ENCODE results near the gene FIGNL2.
"Not testable (repeated sequence)": the region's sequence is repeated elsewhere in the genome, so short reads cannot be mapped to it uniquely, and the experiment has no call there.

The FIGNL2 gene

DNA sequence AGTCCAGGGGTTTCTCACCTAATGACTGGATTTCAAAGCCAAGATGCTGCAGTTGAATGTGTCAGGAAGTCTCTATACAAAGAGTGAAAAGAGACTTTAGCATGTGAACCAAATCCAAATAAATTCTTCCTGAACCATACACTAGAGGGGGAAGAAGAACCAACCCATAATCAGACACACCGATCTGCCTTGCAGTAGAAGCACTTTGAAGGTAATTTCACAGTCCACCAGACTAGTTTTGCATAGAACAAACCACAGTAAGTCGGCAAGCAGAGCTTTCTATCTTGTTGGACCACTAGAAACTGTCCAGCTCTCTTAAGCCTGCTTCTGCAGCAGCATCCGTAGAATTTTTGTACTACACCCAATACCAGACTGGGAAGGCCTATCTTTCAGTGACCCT lies 39.3 kb downstream of the FIGNL2 start:
- no peak overlapping the region for H3K4me3 ChIP-seq (ENCODE audit: low read depth, low read length)
- H3K27me3 ChIP-seq (ENCODE audit: control insufficient read depth, insufficient read depth, low read length) = peaks cover 14% of the 10 kb centered on the region
- H3K9ac ChIP-seq (ENCODE audit: low read depth, low read length) = no peak overlapping the region

DNA sequence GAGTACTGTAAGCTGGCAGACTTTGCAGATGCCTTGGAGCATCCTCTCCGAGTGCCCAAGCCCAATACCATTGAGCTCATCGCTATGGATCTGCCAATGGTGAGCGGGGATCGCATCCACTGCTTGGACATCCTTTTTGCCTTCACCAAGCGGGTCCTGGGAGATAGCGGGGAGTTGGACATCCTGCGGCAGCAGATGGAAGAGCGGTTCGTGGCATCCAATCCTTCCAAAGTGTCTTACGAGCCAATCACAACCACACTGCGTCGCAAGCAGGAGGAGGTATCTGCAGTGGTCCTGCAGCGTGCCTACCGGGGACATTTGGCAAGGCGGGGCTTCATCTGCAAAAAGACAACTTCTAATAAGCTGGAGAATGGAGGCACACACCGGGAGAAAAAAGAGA lies 41.6 kb downstream of the FIGNL2 start:
- no peak overlapping the region for H3K4me3 ChIP-seq (ENCODE audit: low read depth, low read length)

More for the DNA sequence above, 39.3 kb downstream of the FIGNL2 start:
- H3K9me3 ChIP-seq (ENCODE audit: control insufficient read depth, insufficient read depth, low read length) = no peaks in the 10 kb centered on the region
- peaks cover 10% of the 10 kb centered on the region; the same call in 1 of the 2 replicates for H3K36me3 ChIP-seq (ENCODE audit: control insufficient read depth, insufficient read depth, low read length)
- no peaks in the 10 kb centered on the region for H3K4me1 ChIP-seq (ENCODE audit: control insufficient read depth, insufficient read depth, low read length)
- no peak overlapping the region for H3K27ac ChIP-seq (ENCODE audit: low read depth, low read length)

DNA sequence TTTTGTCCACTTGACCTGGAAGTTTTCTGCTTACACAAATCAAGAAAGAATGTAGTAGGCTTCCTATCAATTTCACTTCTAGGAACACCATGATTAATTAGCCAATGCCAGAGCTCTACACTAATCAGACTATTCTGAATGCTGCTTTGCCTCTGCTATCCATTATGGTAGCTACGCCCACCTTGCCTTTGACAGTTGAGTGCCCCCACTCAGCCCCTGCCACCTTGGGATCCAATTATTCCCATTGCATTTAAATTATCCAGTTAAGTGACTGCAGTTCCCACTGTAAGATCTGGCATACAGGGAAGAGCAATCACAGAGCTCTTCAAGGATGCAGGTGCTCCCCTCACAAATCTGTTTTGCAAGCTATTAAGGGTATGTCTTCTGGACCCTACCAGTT lies 47.5 kb downstream of the FIGNL2 start:
- Histone ChIP-seq H3K27me3 (ENCODE audit: control insufficient read depth, insufficient read depth, low read length) (no peaks in the 10 kb centered on the region), H3K4me3 (ENCODE audit: low read depth, low read length) (no peak overlapping the region), H3K36me3 (ENCODE audit: control insufficient read depth, insufficient read depth, low read length) (peaks cover 17% of the 10 kb centered on the region), H3K9me3 (ENCODE audit: control insufficient read depth, insufficient read depth, low read length) (no peaks in the 10 kb centered on the region), H3K27ac (ENCODE audit: low read depth, low read length) (no peak overlapping the region), H3K4me1 (ENCODE audit: control insufficient read depth, insufficient read depth, low read length) (peaks cover 4% of the 10 kb centered on the region; the same call in 1 of the 2 replicates), H3K9ac (ENCODE audit: low read depth, low read length) (no peak overlapping the region)

More for the DNA sequence above, 41.6 kb downstream of the FIGNL2 start:
- Histone ChIP-seq H3K36me3 (ENCODE audit: control insufficient read depth, insufficient read depth, low read length) (peaks cover 10% of the 10 kb centered on the region; the same call in 1 of the 2 replicates), H3K27ac (ENCODE audit: low read depth, low read length) (no peak overlapping the region), H3K9ac (ENCODE audit: low read depth, low read length) (no peak overlapping the region), H3K27me3 (ENCODE audit: control insufficient read depth, insufficient read depth, low read length) (no peaks in the 10 kb centered on the region), H3K4me1 (ENCODE audit: control insufficient read depth, insufficient read depth, low read length) (peaks cover 4% of the 10 kb centered on the region; the same call in 1 of the 2 replicates), H3K9me3 (ENCODE audit: control insufficient read depth, insufficient read depth, low read length) (no peaks in the 10 kb centered on the region)

DNA sequence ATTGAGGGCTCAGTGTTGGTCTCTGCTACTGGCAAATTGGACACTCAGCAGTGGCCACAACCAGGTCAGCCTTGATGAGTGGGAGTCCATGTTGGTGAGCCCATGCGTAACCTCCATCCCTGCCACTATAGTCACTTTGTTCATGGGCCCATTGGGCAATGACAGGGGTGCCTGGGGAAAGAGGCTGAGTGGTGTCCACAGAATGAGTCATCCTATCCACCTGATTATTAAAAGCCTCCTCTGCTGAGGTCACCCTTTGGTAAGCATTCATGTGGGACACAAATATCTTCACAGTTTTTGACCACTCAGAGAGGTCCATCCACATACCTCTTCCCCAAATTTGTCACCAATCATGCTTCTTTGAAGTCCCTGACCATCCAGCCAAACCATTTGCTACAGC lies 50.0 kb downstream of the FIGNL2 start:
- Histone ChIP-seq H3K27ac (ENCODE audit: low read depth, low read length) (no peak overlapping the region), H3K9me3 (ENCODE audit: control insufficient read depth, insufficient read depth, low read length) (no peaks in the 10 kb centered on the region), H3K27me3 (ENCODE audit: control insufficient read depth, insufficient read depth, low read length) (no peaks in the 10 kb centered on the region), H3K4me3 (ENCODE audit: low read depth, low read length) (no peak overlapping the region), H3K36me3 (ENCODE audit: control insufficient read depth, insufficient read depth, low read length) (peaks cover 37% of the 10 kb centered on the region), H3K9ac (ENCODE audit: low read depth, low read length) (no peak overlapping the region), H3K4me1 (ENCODE audit: control insufficient read depth, insufficient read depth, low read length) (peaks cover 4% of the 10 kb centered on the region; the same call in 1 of the 2 replicates)

DNA sequence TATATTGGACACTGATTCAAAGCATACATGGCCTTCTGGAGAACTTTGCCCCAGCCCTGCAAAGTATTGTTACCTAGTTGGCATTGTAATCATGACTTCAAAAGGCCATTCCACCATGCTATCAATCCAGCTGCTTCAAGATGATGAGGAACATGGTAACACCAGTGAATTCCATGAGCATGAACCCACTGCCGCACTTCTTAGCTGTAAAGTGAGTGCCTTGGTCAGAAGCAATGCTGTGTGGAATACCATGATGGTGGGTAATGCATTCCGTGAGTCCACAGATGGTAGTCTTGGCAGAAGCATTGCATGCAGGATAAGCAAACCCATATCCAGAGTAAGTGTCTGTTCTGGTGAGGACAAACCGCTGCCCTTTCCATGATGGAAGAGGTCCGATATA lies 50.5 kb downstream of the FIGNL2 start:
- H3K4me1 ChIP-seq (ENCODE audit: control insufficient read depth, insufficient read depth, low read length); H3K4me3 ChIP-seq (ENCODE audit: low read depth, low read length); H3K9me3 ChIP-seq (ENCODE audit: control insufficient read depth, insufficient read depth, low read length); H3K9ac ChIP-seq (ENCODE audit: low read depth, low read length); H3K27me3 ChIP-seq (ENCODE audit: control insufficient read depth, insufficient read depth, low read length); H3K27ac ChIP-seq (ENCODE audit: low read depth, low read length): not testable (repeated sequence)
- peaks cover 37% of the 10 kb centered on the region for H3K36me3 ChIP-seq (ENCODE audit: control insufficient read depth, insufficient read depth, low read length)

DNA sequence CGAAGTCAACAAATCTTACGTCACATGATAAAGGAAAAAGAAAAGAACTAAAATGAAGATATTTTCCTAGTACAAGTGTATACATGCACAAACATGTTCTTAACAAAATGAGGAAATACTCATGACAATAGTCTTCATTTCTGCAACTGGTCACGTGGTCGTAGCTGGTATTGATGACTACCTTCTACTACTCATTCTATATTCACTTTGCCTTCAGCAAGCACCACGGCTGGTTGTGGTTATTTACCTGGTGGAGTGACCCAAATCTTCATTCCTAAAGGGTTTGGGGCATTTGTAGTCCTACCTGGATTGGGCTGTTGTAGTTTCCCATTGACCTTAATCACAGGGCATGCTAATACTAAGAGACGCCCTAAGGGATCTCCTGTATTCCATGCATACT lies 51.2 kb downstream of the FIGNL2 start:
- Histone ChIP-seq H3K9ac (ENCODE audit: low read depth, low read length) (no peak overlapping the region), H3K4me3 (ENCODE audit: low read depth, low read length) (no peak overlapping the region), H3K9me3 (ENCODE audit: control insufficient read depth, insufficient read depth, low read length) (no peaks in the 10 kb centered on the region), H3K4me1 (ENCODE audit: control insufficient read depth, insufficient read depth, low read length) (peaks cover 4% of the 10 kb centered on the region; the same call in 1 of the 2 replicates), H3K27me3 (ENCODE audit: control insufficient read depth, insufficient read depth, low read length) (no peaks in the 10 kb centered on the region), H3K27ac (ENCODE audit: low read depth, low read length) (no peak overlapping the region), H3K36me3 (ENCODE audit: control insufficient read depth, insufficient read depth, low read length) (peaks cover 37% of the 10 kb centered on the region)

DNA sequence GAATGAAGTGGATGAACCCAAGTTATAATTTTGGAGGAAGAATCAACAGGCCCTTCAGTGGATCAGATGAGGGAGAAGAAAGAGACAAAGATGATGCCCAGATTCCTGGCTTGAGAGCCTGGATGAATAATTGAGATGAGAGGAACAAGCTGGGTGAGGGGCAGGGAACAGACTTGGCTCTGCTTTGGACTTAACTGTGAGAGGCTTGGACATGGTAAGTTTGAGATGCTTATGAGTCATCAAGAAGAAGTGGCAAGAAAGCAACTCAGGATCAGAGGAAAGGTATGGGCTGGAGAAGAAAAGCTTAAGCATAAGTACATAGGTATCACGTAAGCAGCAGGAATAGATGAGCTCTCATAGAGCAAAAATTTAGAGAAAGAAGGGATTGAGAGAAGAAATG lies 55.3 kb downstream of the FIGNL2 start:
- H3K27me3 ChIP-seq (ENCODE audit: control insufficient read depth, insufficient read depth, low read length) = no peaks in the 10 kb centered on the region
- H3K27ac ChIP-seq (ENCODE audit: low read depth, low read length) = no peak overlapping the region
- no peaks in the 10 kb centered on the region for H3K9me3 ChIP-seq (ENCODE audit: control insufficient read depth, insufficient read depth, low read length)
- H3K9ac ChIP-seq (ENCODE audit: low read depth, low read length) = no peak overlapping the region
- H3K4me1 ChIP-seq (ENCODE audit: control insufficient read depth, insufficient read depth, low read length) = no peaks in the 10 kb centered on the region
- peaks cover 69% of the 10 kb centered on the region for H3K36me3 ChIP-seq (ENCODE audit: control insufficient read depth, insufficient read depth, low read length)
- no peak overlapping the region for H3K4me3 ChIP-seq (ENCODE audit: low read depth, low read length)

DNA sequence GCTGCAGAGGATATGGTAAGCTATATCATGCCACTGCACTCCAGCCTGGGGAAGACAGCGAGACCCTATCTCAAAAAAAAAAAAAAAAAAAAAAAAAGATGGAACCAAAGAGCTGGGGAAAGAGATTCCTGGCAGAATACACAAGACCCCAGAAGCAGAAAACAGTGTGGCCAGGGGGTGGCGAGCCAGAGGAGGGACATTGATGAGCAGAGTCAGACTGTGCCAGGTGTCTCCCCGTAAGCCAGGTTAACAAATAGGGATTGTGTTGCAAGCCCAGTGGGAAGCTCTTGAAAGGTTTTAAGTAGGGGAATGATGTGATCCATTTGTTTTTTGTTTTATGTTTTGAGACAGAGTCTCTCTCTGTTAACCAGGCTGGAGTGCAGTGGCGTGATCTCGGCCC lies 56.1 kb downstream of the FIGNL2 start:
- no peak overlapping the region for H3K9ac ChIP-seq (ENCODE audit: low read depth, low read length)
- H3K9me3 ChIP-seq (ENCODE audit: control insufficient read depth, insufficient read depth, low read length) = no peaks in the 10 kb centered on the region
- no peaks in the 10 kb centered on the region for H3K4me1 ChIP-seq (ENCODE audit: control insufficient read depth, insufficient read depth, low read length)
- no peak overlapping the region for H3K27ac ChIP-seq (ENCODE audit: low read depth, low read length)
- H3K27me3 ChIP-seq (ENCODE audit: control insufficient read depth, insufficient read depth, low read length) = no peaks in the 10 kb centered on the region
- peaks cover 70% of the 10 kb centered on the region for H3K36me3 ChIP-seq (ENCODE audit: control insufficient read depth, insufficient read depth, low read length)
- H3K4me3 ChIP-seq (ENCODE audit: low read depth, low read length) = no peak overlapping the region

DNA sequence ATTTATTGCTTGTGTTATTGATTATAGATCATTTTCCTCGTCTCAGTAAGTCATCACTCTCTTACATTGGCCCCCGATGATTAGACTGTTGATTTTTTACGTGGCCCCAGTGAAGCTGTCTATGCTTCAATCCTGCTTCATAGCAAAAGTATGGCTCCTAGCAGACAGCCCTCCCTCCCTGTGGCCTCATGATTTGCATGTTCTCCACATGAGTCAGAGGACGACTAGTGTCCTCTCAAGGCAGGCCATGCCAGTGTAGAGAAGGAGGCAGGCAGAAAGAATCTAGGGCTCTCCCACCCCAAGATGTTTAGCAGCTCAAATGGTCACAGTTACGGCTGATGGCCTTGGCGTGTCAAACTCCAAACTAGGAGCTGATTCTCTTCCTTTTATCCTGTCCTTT lies 59.6 kb downstream of the FIGNL2 start:
- no peak overlapping the region for H3K4me3 ChIP-seq (ENCODE audit: low read depth, low read length)
- no peak overlapping the region for H3K27ac ChIP-seq (ENCODE audit: low read depth, low read length)
- H3K27me3 ChIP-seq (ENCODE audit: control insufficient read depth, insufficient read depth, low read length) = no peaks in the 10 kb centered on the region
- peaks cover 46% of the 10 kb centered on the region for H3K36me3 ChIP-seq (ENCODE audit: control insufficient read depth, insufficient read depth, low read length)
- no peak overlapping the region for H3K9ac ChIP-seq (ENCODE audit: low read depth, low read length)
- H3K4me1 ChIP-seq (ENCODE audit: control insufficient read depth, insufficient read depth, low read length) = no peaks in the 10 kb centered on the region
- H3K9me3 ChIP-seq (ENCODE audit: control insufficient read depth, insufficient read depth, low read length) = no peaks in the 10 kb centered on the region

DNA sequence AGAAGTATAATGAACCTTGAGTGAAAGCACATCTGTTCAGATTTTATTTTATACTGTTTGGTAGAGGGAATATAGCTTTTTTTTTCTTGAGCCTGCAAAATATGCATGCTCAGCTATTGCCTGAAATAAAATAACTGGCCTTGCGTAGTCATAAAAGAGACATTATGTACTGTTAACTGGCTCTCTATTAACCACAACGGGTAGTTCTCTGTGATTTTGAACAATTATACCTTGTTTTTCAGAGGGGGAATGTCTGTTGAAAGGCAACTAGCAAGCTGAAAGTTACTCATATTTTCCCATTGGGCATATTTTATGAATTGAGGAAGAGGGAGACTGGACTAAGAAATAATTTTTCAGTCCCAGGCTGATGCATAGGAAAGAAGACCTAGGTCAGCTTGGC lies 62.6 kb downstream of the FIGNL2 start:
- Histone ChIP-seq H3K27ac (ENCODE audit: low read depth, low read length) (no peak overlapping the region), H3K36me3 (ENCODE audit: control insufficient read depth, insufficient read depth, low read length) (peaks cover 38% of the 10 kb centered on the region), H3K4me1 (ENCODE audit: control insufficient read depth, insufficient read depth, low read length) (no peaks in the 10 kb centered on the region), H3K9me3 (ENCODE audit: control insufficient read depth, insufficient read depth, low read length) (no peaks in the 10 kb centered on the region), H3K27me3 (ENCODE audit: control insufficient read depth, insufficient read depth, low read length) (no peaks in the 10 kb centered on the region), H3K9ac (ENCODE audit: low read depth, low read length) (no peak overlapping the region), H3K4me3 (ENCODE audit: low read depth, low read length) (no peak overlapping the region)

DNA sequence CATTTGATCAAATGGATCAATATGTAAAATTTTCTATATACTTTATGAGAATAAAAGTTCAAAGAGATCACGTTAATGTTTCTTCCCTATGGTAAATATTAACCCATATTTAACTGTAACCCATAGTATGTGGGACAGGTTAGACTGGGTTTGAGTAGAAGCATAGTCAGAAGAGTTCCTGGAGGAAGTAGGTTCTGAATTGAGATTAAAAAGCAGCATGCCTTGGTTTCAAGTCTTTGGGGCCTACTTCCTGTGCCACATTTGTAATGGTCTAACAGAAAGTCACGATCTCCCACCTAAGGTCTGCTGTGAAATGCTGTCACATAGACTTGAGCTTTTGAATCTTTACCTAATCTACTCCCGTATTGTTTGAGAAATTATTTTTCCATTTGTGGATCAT lies 63.8 kb downstream of the FIGNL2 start:
- H3K27ac ChIP-seq (ENCODE audit: low read depth, low read length) = no peak overlapping the region

DNA sequence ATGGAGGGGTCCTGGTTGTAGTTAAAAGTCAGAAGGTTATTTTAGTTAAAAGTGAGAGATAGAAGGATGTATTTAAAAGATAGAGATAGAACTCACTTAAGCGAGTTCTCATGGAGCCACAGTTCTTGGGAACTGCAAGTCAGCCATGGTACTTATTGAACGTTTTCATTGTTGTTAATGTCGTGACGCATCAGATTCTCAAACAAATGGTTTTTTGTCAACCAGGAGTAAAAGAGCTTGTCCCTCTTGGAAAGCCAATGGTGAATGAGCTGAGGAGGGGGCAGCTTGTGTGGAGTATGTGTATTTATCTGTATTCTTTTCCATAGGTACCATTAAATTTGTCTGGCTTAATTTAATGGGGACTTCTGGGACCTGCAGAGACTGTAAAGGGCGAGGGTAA lies 68.6 kb downstream of the FIGNL2 start:
- no peak overlapping the region for H3K27ac ChIP-seq (ENCODE audit: low read depth, low read length)
- no peak overlapping the region for H3K4me3 ChIP-seq (ENCODE audit: low read depth, low read length)
- no peaks in the 10 kb centered on the region for H3K9me3 ChIP-seq (ENCODE audit: control insufficient read depth, insufficient read depth, low read length)

More for the DNA sequence above, 63.8 kb downstream of the FIGNL2 start:
- H3K27me3 ChIP-seq (ENCODE audit: control insufficient read depth, insufficient read depth, low read length) = no peaks in the 10 kb centered on the region
- H3K9me3 ChIP-seq (ENCODE audit: control insufficient read depth, insufficient read depth, low read length) = no peaks in the 10 kb centered on the region
- H3K36me3 ChIP-seq (ENCODE audit: control insufficient read depth, insufficient read depth, low read length) = peaks cover 31% of the 10 kb centered on the region
- H3K4me3 ChIP-seq (ENCODE audit: low read depth, low read length) = no peak overlapping the region
- no peaks in the 10 kb centered on the region for H3K4me1 ChIP-seq (ENCODE audit: control insufficient read depth, insufficient read depth, low read length)
- H3K9ac ChIP-seq (ENCODE audit: low read depth, low read length) = no peak overlapping the region

More for the DNA sequence above, 68.6 kb downstream of the FIGNL2 start:
- no peaks in the 10 kb centered on the region for H3K4me1 ChIP-seq (ENCODE audit: control insufficient read depth, insufficient read depth, low read length)
- H3K9ac ChIP-seq (ENCODE audit: low read depth, low read length) = no peak overlapping the region
- no peaks in the 10 kb centered on the region for H3K27me3 ChIP-seq (ENCODE audit: control insufficient read depth, insufficient read depth, low read length)
- H3K36me3 ChIP-seq (ENCODE audit: control insufficient read depth, insufficient read depth, low read length) = peaks cover 13% of the 10 kb centered on the region
